Erythroblast (primary cell): ENCODE measurements around the gene PHTF2.
A peak's percentile ranks its signal among the peaks of the same experiment; 100 is the strongest.

Experiments used
- DNase-seq, 2 experiments: peaks; one replicate each; lab custom pipeline; 2025; lab: John Stamatoyannopoulos, UW
- GATA1 ChIP-seq: IDR thresholded peaks from 2 replicates; pipeline ENCODE4 v1.6.1; 2011; ENCODE audit warnings: low read depth, mild to moderate bottlenecking, control low read depth, low read length, moderate library complexity
- POLR2A ChIP-seq: IDR thresholded peaks from 2 replicates; pipeline ENCODE4 v1.6.1; 2011; ENCODE audit warnings: mild to moderate bottlenecking, low read length

The PHTF2 gene

GRCh38 chr7:77894574-77895091 is 96.1 kb downstream of the PHTF2 start:
- DNase-seq, result no peak
- no peak for TF ChIP-seq GATA1
- no peak for TF ChIP-seq POLR2A

GRCh38 chr7:77895905-77896304 is 97.3 kb downstream of the PHTF2 start:
- DNase-seq, result no peak
- TF ChIP-seq POLR2A, result no peak
- TF ChIP-seq GATA1, result no peak

GRCh38 chr7:77897004-77897547 is 98.5 kb downstream of the PHTF2 start:
- DNase-seq, result no peak

GRCh38 chr7:77899516-77899915 is 100.9 kb downstream of the PHTF2 start:
- TF ChIP-seq GATA1, result no peak
- TF ChIP-seq POLR2A, result no peak
- no peak for DNase-seq

More at GRCh38 chr7:77897004-77897547, 98.5 kb downstream of the PHTF2 start:
- TF ChIP-seq GATA1 (no peak), POLR2A (no peak)

- peak; percentile 11 to 27 for DNase-seq
- TF ChIP-seq POLR2A (no peak), GATA1 (no peak)
Observed at GRCh38 chr7:77903597-77903996, 105.0 kb downstream of the PHTF2 start.

GRCh38 chr7:77904252-77904651 is 105.7 kb downstream of the PHTF2 start:
- no peak for DNase-seq
- TF ChIP-seq POLR2A, result no peak
- TF ChIP-seq GATA1, result no peak

GRCh38 chr7:77907281-77907680 is 108.7 kb downstream of the PHTF2 start:
- DNase-seq, result no peak
- TF ChIP-seq GATA1 (no peak), POLR2A (no peak)

- no peak for TF ChIP-seq POLR2A
Observed at GRCh38 chr7:77908664-77909063, 110.1 kb downstream of the PHTF2 start.

GRCh38 chr7:77910124-77910523 is 111.6 kb downstream of the PHTF2 start:
- TF ChIP-seq POLR2A (no peak), GATA1 (no peak)
- DNase-seq, result peak in 1 of 2 experiments; percentile 18

More at GRCh38 chr7:77908664-77909063, 110.1 kb downstream of the PHTF2 start:
- no peak for DNase-seq

GRCh38 chr7:77912293-77912692 is 113.7 kb downstream of the PHTF2 start:
- peak in 1 of 2 experiments; percentile 35 for DNase-seq
- TF ChIP-seq POLR2A (no peak), GATA1 (no peak)

GRCh38 chr7:77913977-77914607 is 115.5 kb downstream of the PHTF2 start:
- DNase-seq, result peak; percentile 13 to 34
- TF ChIP-seq GATA1 (no peak), POLR2A (no peak)

GRCh38 chr7:77917500-77918262 is 119.1 kb downstream of the PHTF2 start:
- no peak for TF ChIP-seq GATA1
- TF ChIP-seq POLR2A, result no peak
- no peak for DNase-seq

GRCh38 chr7:77918676-77919075 is 120.1 kb downstream of the PHTF2 start:
- no peak for DNase-seq
- TF ChIP-seq GATA1 (no peak), POLR2A (no peak)

- no peak for TF ChIP-seq GATA1
- no peak for TF ChIP-seq POLR2A
- DNase-seq, result no peak
Observed at GRCh38 chr7:77923419-77923818, 124.8 kb downstream of the PHTF2 start.

- TF ChIP-seq GATA1 (no peak), POLR2A (no peak)
- no peak for DNase-seq
Observed at GRCh38 chr7:77930496-77930895, 131.9 kb downstream of the PHTF2 start.
